HG03175 (cell line): ENCODE results near the gene MYH7B.

Experiments
- ATAC-seq: cut with Tn5 transposase; IDR thresholded peaks from one replicate; pipeline ENCODE4 v1.9.1; 2021; ENCODE audit warnings: mild to moderate bottlenecking, moderate library complexity; ENCODE audit not compliant: unreplicated experiment

Gene MYH7B

GRCh38 chr20:35003211-35004031 is 47.8 kb downstream of the MYH7B start:
- ATAC-seq: no peak

- no peak for ATAC-seq
Measured at GRCh38 chr20:35004051-35004725, 48.5 kb downstream of the MYH7B start.

GRCh38 chr20:35004749-35005462 is 49.2 kb downstream of the MYH7B start:
- no peak for ATAC-seq
